Mucosa of descending colon (tissue), 3 donors: ENCODE results near the gene COX10. TPM values are rescaled to one million over a fixed set of nuclear protein-coding genes. Genes with fewer than 3 reads are reported as not detected.
"Not testable (repeated sequence)": the region's sequence is repeated elsewhere in the genome, so short reads cannot be mapped to it uniquely, and the experiment has no call there.

Experiments used
- ATAC-seq: fragments of 200-7000 bp; cut with Tn5 transposase; one replicate; pipeline ENCODE4 v1.9.1; 2020; ENCODE audit warnings: mild to moderate bottlenecking, moderate library complexity
- DNase-seq, 3 donors: peaks; one replicate each; pipeline ENCODE4 v3.0.0-alpha.2; 2020
- H3K36me3 ChIP-seq: fragments of 200-600 bp; one replicate; pipeline ENCODE4 v1.8.0; 2021; ENCODE audit warnings: low read depth, mild to moderate bottlenecking
- H3K4me1 ChIP-seq: fragments of 200-600 bp; one replicate; pipeline ENCODE4 v1.8.0; 2021; ENCODE audit warnings: low read depth, mild to moderate bottlenecking
- H3K4me3 ChIP-seq: fragments of 200-600 bp; one replicate; pipeline ENCODE4 v1.8.0; 2021; ENCODE audit warnings: mild to moderate bottlenecking
- H3K9me3 ChIP-seq: fragments of 200-600 bp; one replicate; pipeline ENCODE4 v1.8.0; 2021; ENCODE audit warnings: mild to moderate bottlenecking
- intact Hi-C, 2 donors: fragments of 100-400 bp; cut with DNase I in 1 of 2; cut with micrococcal nuclease in 1 of 2; formaldehyde crosslinking; loops; one replicate each; pipeline versions ENCODE4 v1.11.0 to v1.11.1; 2022; cut with DNase I, micrococcal nuclease
- total RNA-seq, 3 donors: library from RNA; stranded (reverse); fragmentation: NEBNext Ultra II Directional in 2 of 3; extraction: Animal tissue kit (Norgen Biotek cat#: 25700) in 2 of 3; gene quantifications; one replicate each; pipeline versions ENCODE4 v1.2.1 to v1.2.4, GENCODE V29; 2021 to 2023
- TF ChIP-seq, protein P1 (sequence below): fragments of 200-600 bp; IDR thresholded peaks from one replicate; pipeline ENCODE4 v1.8.0; 2022; ENCODE audit warnings: antibody characterized with exemption, mild to moderate bottlenecking
- donor health status: DM: no; HTN: no; CAD: no; lungs with moderate emphysema.
- donor health status: DM: no; HTN: no; CAD: no.
- donor health status: DM: no; HTN: yes; CAD: no.

The COX10 gene
- total RNA-seq, 3 donors from 2014 or later = 24.9 to 36.3 (median 35.5) TPM

GRCh38 chr17:14184536-14184935 is 115.2 kb downstream of the COX10 start:
- H3K36me3 ChIP-seq, H3K9me3 ChIP-seq, intact Hi-C loops, H3K4me1 ChIP-seq, DNase-seq, ATAC-seq, H3K4me3 ChIP-seq: not testable (repeated sequence)

GRCh38 chr17:14186443-14186842 is 117.1 kb downstream of the COX10 start:
- H3K4me1 ChIP-seq, H3K4me3 ChIP-seq, H3K9me3 ChIP-seq, H3K36me3 ChIP-seq, ATAC-seq, DNase-seq, intact Hi-C loops: not testable (repeated sequence)

- DNase-seq, H3K4me3 ChIP-seq, intact Hi-C loops, H3K36me3 ChIP-seq, H3K4me1 ChIP-seq, H3K9me3 ChIP-seq, ATAC-seq: not testable (repeated sequence)
These were observed 121.5 kb downstream of the COX10 start for GRCh38 chr17:14190774-14191173.

GRCh38 chr17:14191469-14191868 is 122.2 kb downstream of the COX10 start:
- intact Hi-C loops, H3K36me3 ChIP-seq, H3K4me3 ChIP-seq, H3K9me3 ChIP-seq, ATAC-seq, H3K4me1 ChIP-seq, DNase-seq: not testable (repeated sequence)

DNA sequence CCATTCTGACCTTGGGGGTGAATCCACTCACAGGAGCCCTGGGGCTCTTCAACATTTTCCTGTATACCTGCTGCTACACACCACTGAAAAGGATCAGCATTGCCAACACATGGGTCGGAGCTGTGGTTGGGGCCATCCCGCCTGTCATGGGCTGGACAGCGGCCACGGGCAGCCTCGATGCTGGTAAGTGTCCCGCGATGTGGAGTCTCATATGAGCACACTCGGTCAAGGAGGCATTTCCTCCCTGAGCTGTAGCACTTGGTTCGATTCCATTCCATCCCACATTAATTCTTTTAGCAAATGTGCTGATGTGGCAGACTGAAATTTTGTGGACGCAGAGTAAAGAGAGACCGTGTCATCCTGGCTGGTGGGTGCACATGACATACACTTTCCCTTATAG is 122.7 kb downstream of the COX10 start:
- H3K4me1 ChIP-seq, H3K4me3 ChIP-seq, intact Hi-C loops, DNase-seq, ATAC-seq, H3K9me3 ChIP-seq, H3K36me3 ChIP-seq: not testable (repeated sequence)

DNA sequence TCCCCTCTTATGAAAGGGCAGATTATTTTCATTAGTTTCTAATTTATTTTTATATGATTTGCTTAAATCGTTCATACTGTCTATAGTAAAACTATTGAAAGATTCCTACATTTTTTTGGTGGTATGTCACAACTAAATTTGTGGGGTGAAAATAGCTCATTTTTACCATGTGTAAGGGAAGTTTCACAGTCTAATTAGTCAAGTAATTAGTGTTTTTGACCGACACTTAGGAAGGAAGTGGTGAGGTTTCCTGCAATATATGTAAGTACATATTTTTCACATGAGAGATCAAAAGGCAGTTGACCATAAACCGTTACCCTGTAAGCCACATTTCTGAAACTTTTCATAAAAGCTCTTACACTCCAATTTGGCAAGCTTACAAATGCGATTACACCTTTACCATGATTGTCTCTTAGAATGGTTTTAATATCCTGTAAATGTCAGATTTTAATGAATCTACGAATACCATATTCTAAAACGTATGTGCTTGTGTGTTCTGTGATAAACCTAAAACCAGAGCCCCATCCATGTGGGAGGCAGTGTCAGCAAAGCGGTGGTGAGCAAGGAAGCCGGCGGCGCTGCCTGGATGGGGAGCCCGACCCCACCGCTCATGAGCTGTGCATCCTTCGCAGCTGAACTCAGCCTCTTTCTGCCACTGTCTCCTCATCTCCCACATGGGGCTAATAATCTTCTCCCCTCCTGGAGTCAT is 123.5 kb downstream of the COX10 start:
- H3K4me1 ChIP-seq, H3K9me3 ChIP-seq, H3K36me3 ChIP-seq, intact Hi-C loops, DNase-seq, H3K4me3 ChIP-seq: not testable (repeated sequence)
- ATAC-seq = peak; percentile 53

DNA sequence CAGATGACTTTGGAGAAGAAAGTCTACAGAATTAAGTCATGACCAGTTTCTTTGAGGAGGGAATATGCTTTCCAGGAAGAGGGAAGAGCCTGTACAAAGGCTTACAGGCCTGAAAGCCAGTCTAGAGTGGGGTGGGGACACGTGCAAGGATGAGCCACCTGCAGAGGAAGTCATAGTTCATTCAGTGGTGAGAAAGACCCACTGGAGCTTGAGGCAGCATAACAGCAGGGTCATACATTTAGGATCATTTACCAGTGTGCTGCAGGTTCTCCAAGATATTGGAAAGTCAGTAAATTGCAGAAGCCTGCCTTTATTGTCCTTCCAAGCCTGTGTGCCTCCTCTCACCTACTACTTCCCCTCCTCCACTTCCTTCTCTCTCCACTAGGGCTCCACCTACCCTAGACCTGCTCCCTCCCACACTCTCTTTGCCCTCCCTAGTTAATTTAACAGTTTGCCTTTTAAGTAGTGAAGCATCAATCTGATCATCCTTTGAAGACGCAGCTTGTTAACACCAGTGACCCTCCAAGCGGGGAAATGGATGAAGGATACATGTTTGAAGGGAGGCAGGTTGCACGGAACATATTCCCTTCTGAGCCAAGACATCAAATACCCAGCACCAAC is 127.2 kb downstream of the COX10 start:
- peaks cover 11% of the 10 kb centered on the region for H3K4me1 ChIP-seq
- no peak overlapping the region for H3K4me3 ChIP-seq
- ATAC-seq (peak; percentile 48), DNase-seq (no peak)
- H3K36me3 ChIP-seq = no peaks in the 10 kb centered on the region
- TF ChIP-seq, protein P1, sequence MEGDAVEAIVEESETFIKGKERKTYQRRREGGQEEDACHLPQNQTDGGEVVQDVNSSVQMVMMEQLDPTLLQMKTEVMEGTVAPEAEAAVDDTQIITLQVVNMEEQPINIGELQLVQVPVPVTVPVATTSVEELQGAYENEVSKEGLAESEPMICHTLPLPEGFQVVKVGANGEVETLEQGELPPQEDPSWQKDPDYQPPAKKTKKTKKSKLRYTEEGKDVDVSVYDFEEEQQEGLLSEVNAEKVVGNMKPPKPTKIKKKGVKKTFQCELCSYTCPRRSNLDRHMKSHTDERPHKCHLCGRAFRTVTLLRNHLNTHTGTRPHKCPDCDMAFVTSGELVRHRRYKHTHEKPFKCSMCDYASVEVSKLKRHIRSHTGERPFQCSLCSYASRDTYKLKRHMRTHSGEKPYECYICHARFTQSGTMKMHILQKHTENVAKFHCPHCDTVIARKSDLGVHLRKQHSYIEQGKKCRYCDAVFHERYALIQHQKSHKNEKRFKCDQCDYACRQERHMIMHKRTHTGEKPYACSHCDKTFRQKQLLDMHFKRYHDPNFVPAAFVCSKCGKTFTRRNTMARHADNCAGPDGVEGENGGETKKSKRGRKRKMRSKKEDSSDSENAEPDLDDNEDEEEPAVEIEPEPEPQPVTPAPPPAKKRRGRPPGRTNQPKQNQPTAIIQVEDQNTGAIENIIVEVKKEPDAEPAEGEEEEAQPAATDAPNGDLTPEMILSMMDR = no peak
- no peaks in the 10 kb centered on the region for H3K9me3 ChIP-seq
- intact Hi-C loops = no loop called here

DNA sequence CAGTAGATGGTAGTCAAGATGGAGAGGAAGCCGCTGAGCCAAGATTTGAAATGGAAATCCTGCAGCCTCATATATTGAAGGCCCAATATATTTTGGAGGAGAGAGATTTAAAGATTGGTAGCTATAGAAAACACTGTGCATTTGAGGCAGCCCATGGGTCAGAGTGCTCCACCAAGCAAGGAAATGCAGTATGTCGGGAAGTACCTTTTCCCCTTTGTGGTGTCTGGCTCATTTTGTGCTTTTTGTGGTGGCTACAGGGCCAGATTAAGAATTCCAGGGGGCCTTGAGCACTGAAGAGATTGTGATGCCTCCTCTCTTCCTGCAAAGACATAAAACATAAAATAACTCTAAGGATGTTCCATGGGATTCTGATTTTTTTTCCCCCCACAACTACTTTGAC is 127.8 kb downstream of the COX10 start:
- DNase-seq (no peak), ATAC-seq (no peak)
- Histone ChIP-seq H3K4me1 (peaks cover 15% of the 10 kb centered on the region), H3K4me3 (no peak overlapping the region), H3K36me3 (no peaks in the 10 kb centered on the region), H3K9me3 (no peaks in the 10 kb centered on the region)
- TF ChIP-seq, protein P1 = no peak
- intact Hi-C loops = no loop called here
